HepG2 (cell line): ENCODE data around the gene TSPAN31. TPM values are rescaled to one million over a fixed set of nuclear protein-coding genes. Genes with fewer than 3 reads are reported as not detected.

ENCODE experiments used
- ATAC-seq: fragments of 200-7000 bp; cut with Tn5 transposase; 3 replicates; pipeline ENCODE4 v1.9.1; 2020; ENCODE audit warnings: mild to moderate bottlenecking, moderate library complexity
- BruUV-seq: library from RNA; stranded (reverse); fragments of 400-500 nt; replicated peaks from 2 replicates; lab custom pipeline; 2021; lab: Mats Ljungman, UMichigan
- CTCF ChIA-PET: fragments of 300-600 bp; formaldehyde crosslinking; extraction: SDS; loops from one replicate; lab custom pipeline; 2021; ENCODE audit warnings: low total read pairs, inconsistent platforms, low intra/inter-chr PET ratio; lab: Yijun Ruan, JAX
- POLR2A ChIA-PET: fragments of 350-600 bp; sonication (Branson Sonifier 250); formaldehyde crosslinking; loops from one replicate; lab custom pipeline; 2020; ENCODE audit warnings: antibody characterized with exemption, inconsistent platforms; lab: Yijun Ruan, JAX
- DNase-seq: peaks from one replicate; pipeline ENCODE4 v3.0.0-alpha.2; 2015; ENCODE audit warnings: low spot score
- FAIRE-seq: peaks from 3 replicates; lab custom pipeline; 2011; peaks lifted over from hg19 to GRCh38; lab: Jason Lieb, UNC
- H2AFZ ChIP-seq: one replicate; pipeline ENCODE4 v1.6.1; 2011; ENCODE audit warnings: low read length, inconsistent platforms
- H3K27ac ChIP-seq: fragments of 300-600 bp; 3 replicates; pipeline ENCODE4 v1.8.0; 2011; ENCODE audit warnings: mixed run types, mild to moderate bottlenecking, mixed read lengths, low read length, inconsistent platforms; ENCODE audit not compliant: insufficient read depth; ENCODE audit errors: extremely low read length
- H3K27me3 ChIP-seq, 2 experiments: fragments of 200-600 bp in 1 of 2; 2 replicates in 1 of 2; 3 replicates in 1 of 2; pipeline versions ENCODE4 v1.6.0 to v1.8.0; 2011; ENCODE audit warnings: low read length in 2 of 2, mild to moderate bottlenecking in 2 of 2, moderate library complexity in 2 of 2, inconsistent platforms in 1 of 2; ENCODE audit not compliant: insufficient read depth in 2 of 2, control insufficient read depth in 1 of 2
- H3K36me3 ChIP-seq, 2 experiments: fragments of 200-600 bp in 1 of 2; replicated peaks in 1 of 2; 2 replicates in 1 of 2; 3 replicates in 1 of 2; pipeline versions ENCODE4 v1.5.1 to v1.8.0; 2011; ENCODE audit warnings: low read length in 2 of 2, inconsistent platforms in 1 of 2; ENCODE audit not compliant: insufficient read depth in 2 of 2, control insufficient read depth in 1 of 2
- H3K4me1 ChIP-seq: 2 replicates; pipeline ENCODE4 v1.5.1; 2012; ENCODE audit warnings: low read length, inconsistent platforms; ENCODE audit not compliant: insufficient read depth
- H3K4me2 ChIP-seq: 2 replicates; pipeline ENCODE4 v1.6.0; 2011; ENCODE audit warnings: low read depth, low read length, inconsistent platforms
- H3K4me3 ChIP-seq, 3 experiments: fragments of 200-600 bp in 1 of 3; sonication (generic), shearing (Covaris generic) in 1 of 3; replicated peaks in 1 of 3; 2 replicates each; pipeline ENCODE4 v1.5.1; 2011 to 2016; ENCODE audit warnings: low read length in 3 of 3, inconsistent platforms in 2 of 3, low read depth in 2 of 3, mild to moderate bottlenecking in 2 of 3, control low read depth in 1 of 3, mixed read lengths in 1 of 3; ENCODE audit not compliant: insufficient read depth in 1 of 3
- H3K79me2 ChIP-seq: one replicate; pipeline ENCODE4 v1.6.1; 2011; ENCODE audit warnings: low read length, inconsistent platforms; ENCODE audit not compliant: insufficient read depth
- H3K9ac ChIP-seq: 2 replicates; pipeline ENCODE4 v1.6.0; 2011; ENCODE audit warnings: mild to moderate bottlenecking, low read depth, low read length, inconsistent platforms; ENCODE audit not compliant: insufficient read depth
- H3K9me3 ChIP-seq: 2 replicates; pipeline ENCODE4 v1.5.1; 2012; ENCODE audit warnings: mild to moderate bottlenecking, low read length
- H4K20me1 ChIP-seq: 2 replicates; pipeline ENCODE4 v1.6.0; 2011; ENCODE audit warnings: inconsistent platforms, mild to moderate bottlenecking, low read length, moderate library complexity; ENCODE audit not compliant: insufficient read depth
- ATM ChIP-seq: fragments of 450-650 bp; IDR thresholded peaks from 2 replicates; pipeline ENCODE4 v1.7.1; 2017; ENCODE audit warnings: mild to moderate bottlenecking, borderline replicate concordance
- ERF ChIP-seq: IDR thresholded peaks from 2 replicates; pipeline ENCODE4 v1.6.1; 2018; ENCODE audit warnings: missing biosample characterization, missing genetic modification reagents
- POLR2AphosphoS5 ChIP-seq: IDR thresholded peaks from 2 replicates; pipeline ENCODE4 v1.6.1; 2012; ENCODE audit warnings: low read depth, low read length
- PRPF4 ChIP-seq: fragments of 200-400 bp; formaldehyde crosslinking; IDR thresholded peaks from 2 replicates; pipeline ENCODE4 v1.6.1; 2016; ENCODE audit warnings: low read length, low read depth; ENCODE audit not compliant: poor library complexity, severe bottlenecking
- UBTF ChIP-seq: sonication (generic); formaldehyde crosslinking; IDR thresholded peaks from 2 replicates; pipeline ENCODE4 v1.4.0; 2020; ENCODE audit warnings: mild to moderate bottlenecking, missing genetic modification reagents
- ZNF792 ChIP-seq: IDR thresholded peaks from 2 replicates; pipeline ENCODE4 v1.6.1; 2016
- ZNF878 ChIP-seq: sonication (generic); formaldehyde crosslinking; IDR thresholded peaks from 2 replicates; pipeline ENCODE4 v1.8.1; 2023; ENCODE audit warnings: mild to moderate bottlenecking, missing genetic modification reagents, moderate library complexity
- WGBS: methylation state at CpG from one replicate; pipeline ENCODE4 v1.1.6; 2017; ENCODE audit warnings: low lambda C conversion rate; 5-methylcytosine and 5-hydroxymethylcytosine counted together
- in situ Hi-C: cut with HindIII; loops from 2 replicates; pipeline ENCODE4 v1.10.0; 2017; ENCODE audit warnings: low pct_unique_long_range_greater_than_20kb; ENCODE audit not compliant: extremely low pct_ligation_motif_present
- intact Hi-C: fragments of 100-400 bp; cut with micrococcal nuclease; formaldehyde crosslinking; loops from one replicate; pipeline ENCODE4 v1.10.0; 2022; ENCODE audit not compliant: unreplicated experiment
- polyA plus RNA-seq, 8 experiments: library from polyadenylated mRNA; depleted of rRNA in 3 of 8; stranded (reverse) in 7 of 8; unstranded in 1 of 8; fragments of >200 nt; fragmentation: Illumina TruSeq in 4 of 8; extraction: Trizol in 4 of 8; gene quantifications; 2 replicates each; pipeline versions ENCODE4 v1.2.1 to v1.2.3, GENCODE V29; 2011 to 2016; ENCODE audit warnings: low read depth in 4 of 8, missing spikeins in 1 of 8, mixed read lengths in 1 of 8; ENCODE audit not compliant: insufficient read depth in 1 of 8
- total RNA-seq, 5 experiments: library from RNA; depleted of rRNA; stranded (reverse); fragments of >200 nt; fragmentation: Illumina TruSeq; extraction: Trizol; gene quantifications; 2 replicates each; pipeline ENCODE4 v1.2.3, GENCODE V29; 2016; ENCODE audit warnings: low read depth in 1 of 5

TSPAN31 gene
- total and polyA plus RNA-seq, 2 of the 13 experiments (the other 11 are each of a cell fraction or from before 2014, with no cell fraction given), result 10.4 to 24.6 TPM

- 97% methylated on average over 3 of the region's 3 CpGs for WGBS
- POLR2A ChIA-PET, result interaction anchor here (1.3 to 2.6 kb wide), 3 partner anchors 11 to 1665 kb away, joined by 3 to 23 read pairs (median 8); no protein-coding TSS in a partner anchor
- H3K27ac ChIP-seq, result peak overlapping the region; percentile 94
- no peak for ATAC-seq
- H3K4me1 ChIP-seq, result peaks cover 46% of the 10 kb centered on the region
- peaks cover 20% of the 10 kb centered on the region for H3K79me2 ChIP-seq
- no peaks in the 10 kb centered on the region for H3K9me3 ChIP-seq
- TF ChIP-seq PRPF4 (no peak), UBTF (CRISPR knock-in tag) (no peak), POLR2AphosphoS5 (peak; percentile 45; the same call in 1 of the 2 replicates), ZNF792 (CRISPR knock-in tag) (no peak), ERF (CRISPR knock-in tag) (no peak), ATM (no peak), ZNF878 (CRISPR knock-in tag) (no peak)
- TF ChIP-seq, all 625 proteins: peak for 1
- no peak overlapping the region for H2AFZ ChIP-seq
- intact Hi-C loops, result no loop called here
- in situ Hi-C loops, result no loop called here
- CTCF ChIA-PET, result no interaction called here
- peaks cover 0 to 4% of the 10 kb centered on the region in 2 experiments; a peak in 2 of 5 replicates for H3K27me3 ChIP-seq
- peaks cover 10 to 42% of the 10 kb centered on the region in 2 experiments for H3K36me3 ChIP-seq
- H3K9ac ChIP-seq, result peak overlapping the region; percentile 94; the same call in 1 of the 2 replicates
- FAIRE-seq (no peak), DNase-seq (no peak)
- H3K4me3 ChIP-seq, result peak overlapping the region in 2 of 3 experiments; percentile 63 to 80; a peak in 4 of 6 replicates
- no peaks in the 10 kb centered on the region for H4K20me1 ChIP-seq
- peak overlapping the region; percentile 96 for H3K4me2 ChIP-seq
- BruUV-seq, result no TSS peak
Measured at GRCh38 chr12:57746025-57746424, 1.2 kb downstream of the TSPAN31 start.
